ENCODE measurements around the gene ZNF439. TPM values are rescaled to one million over a fixed set of nuclear protein-coding genes. Genes with fewer than 3 reads are reported as not detected.
"Not testable (repeated sequence)": the region's sequence is repeated elsewhere in the genome, so short reads cannot be mapped to it uniquely, and the experiment has no call there.

ZNF439 gene
- total RNA-seq, 2 experiments from 2014 or later: 6.0 to 6.2 TPM

- DNase-seq: peak; percentile 74
- H3K36me3 Mint-ChIP-seq: peaks cover under 1% of the 10 kb centered on the region
- ATAC-seq: peak; percentile 80
- H3K4me3 Mint-ChIP-seq: no peak overlapping the region
- peaks cover 2% of the 10 kb centered on the region for H3K4me1 Mint-ChIP-seq
- no peak overlapping the region for H3K27ac Mint-ChIP-seq
- CTCF ChIA-PET: interaction anchor here (0.8 to 6.4 kb wide), 10 partner anchors 43 to 733 kb away, joined by 3 to 38 read pairs (median 5); partner anchors contain the start of genes ZNF20, ZNF440, ZNF491 and ZNF878
- peaks cover 1% of the 10 kb centered on the region for H3K9me3 Mint-ChIP-seq (ENCODE audit: low read depth)
- H3K27me3 Mint-ChIP-seq: peaks cover 4% of the 10 kb centered on the region
These were observed 32.8 kb downstream of the ZNF439 start for GRCh38 chr19:11881151-11881800.

- peaks cover 1% of the 10 kb centered on the region for H3K36me3 Mint-ChIP-seq
- no peak overlapping the region for H3K27ac Mint-ChIP-seq
- H3K4me1 Mint-ChIP-seq: peaks cover 6% of the 10 kb centered on the region
- H3K9me3 Mint-ChIP-seq (ENCODE audit: low read depth): peaks cover 3% of the 10 kb centered on the region
- CTCF ChIA-PET: interaction anchor here (0.9 to 6.4 kb wide), 5 partner anchors 41 to 208 kb away, joined by 3 to 38 read pairs (median 6); no protein-coding TSS in a partner anchor
- ATAC-seq: no peak
- no peak for DNase-seq
- no peak overlapping the region for H3K4me3 Mint-ChIP-seq
- peaks cover 4% of the 10 kb centered on the region for H3K27me3 Mint-ChIP-seq
These were observed 34.1 kb downstream of the ZNF439 start for GRCh38 chr19:11882606-11883005.

GRCh38 chr19:11887234-11887610 is 38.7 kb downstream of the ZNF439 start:
- Mint-ChIP-seq H3K4me3 (peak overlapping the region; percentile 77), H3K36me3 (peaks cover 4% of the 10 kb centered on the region), H3K27ac (no peak overlapping the region), H3K4me1 (peaks cover 17% of the 10 kb centered on the region), H3K27me3 (peaks cover 4% of the 10 kb centered on the region), H3K9me3 (ENCODE audit: low read depth) (peaks cover 3% of the 10 kb centered on the region)
- ATAC-seq: no peak
- CTCF ChIA-PET: interaction anchor here (6.0 kb wide), 1 partner anchor 36 kb away, joined by 27 read pairs; no protein-coding TSS in a partner anchor
- no peak for DNase-seq

- peak; percentile 90 for ATAC-seq
- Mint-ChIP-seq H3K27me3 (peaks cover 4% of the 10 kb centered on the region), H3K4me1 (peaks cover 17% of the 10 kb centered on the region)
These were observed 39.3 kb downstream of the ZNF439 start, which contains the start of gene ZNF69 for GRCh38 chr19:11887611-11888531. ZNF69 (plus strand) TSS chr19:11887782; CDS start chr19:11887924, 142 bp downstream.

GRCh38 chr19:11889901-11890300 is 41.4 kb downstream of the ZNF439 start:
- not testable (repeated sequence) for DNase-seq; H3K9me3 Mint-ChIP-seq (ENCODE audit: low read depth); H3K27ac Mint-ChIP-seq; ATAC-seq; H3K4me3 Mint-ChIP-seq; H3K27me3 Mint-ChIP-seq; H3K36me3 Mint-ChIP-seq
- CTCF ChIA-PET: interaction anchor here (1.4 kb wide), 1 partner anchor 35 kb away, joined by 3 read pairs; the partner anchor contains the start of gene ZNF700
- H3K4me1 Mint-ChIP-seq: peaks cover 17% of the 10 kb centered on the region

More at GRCh38 chr19:11887611-11888531, 39.3 kb downstream of the ZNF439 start, which contains the start of gene ZNF69:
- H3K27ac Mint-ChIP-seq: peak within 1 kb of the TSS; percentile 76
- DNase-seq: peak; percentile 75
- H3K36me3 Mint-ChIP-seq: peaks cover 4% of the 10 kb centered on the region
- CTCF ChIA-PET: interaction anchor here (6.0 kb wide), 1 partner anchor 36 kb away, joined by 27 read pairs; no protein-coding TSS in a partner anchor
- peak within 1 kb of the TSS; percentile 77 for H3K4me3 Mint-ChIP-seq
- peaks cover 3% of the 10 kb centered on the region for H3K9me3 Mint-ChIP-seq (ENCODE audit: low read depth)

- no peaks in the 10 kb centered on the region for H3K27me3 Mint-ChIP-seq
- ATAC-seq: no peak
- DNase-seq: no peak
- CTCF ChIA-PET: interaction anchor here (0.8 kb wide), 1 partner anchor 33 kb away, joined by 3 read pairs; no protein-coding TSS in a partner anchor
- peaks cover 9% of the 10 kb centered on the region for H3K9me3 Mint-ChIP-seq (ENCODE audit: low read depth)
- H3K36me3 Mint-ChIP-seq: peaks cover 10% of the 10 kb centered on the region
- no peak overlapping the region for H3K27ac Mint-ChIP-seq
- H3K4me3 Mint-ChIP-seq: no peak overlapping the region
- peaks cover 17% of the 10 kb centered on the region for H3K4me1 Mint-ChIP-seq
These were observed 42.1 kb downstream of the ZNF439 start for GRCh38 chr19:11890634-11891033.

- peaks cover 6% of the 10 kb centered on the region for H3K36me3 Mint-ChIP-seq
- peaks cover 8% of the 10 kb centered on the region for H3K9me3 Mint-ChIP-seq (ENCODE audit: low read depth)
- no peaks in the 10 kb centered on the region for H3K27me3 Mint-ChIP-seq
- no peaks in the 10 kb centered on the region for H3K4me1 Mint-ChIP-seq
- no peak overlapping the region for H3K27ac Mint-ChIP-seq
- CTCF ChIA-PET: no interaction called here
- H3K4me3 Mint-ChIP-seq: no peak overlapping the region
- DNase-seq (no peak), ATAC-seq (no peak)
These were observed 46.3 kb downstream of the ZNF439 start for GRCh38 chr19:11894851-11895250.

GRCh38 chr19:11902228-11902627 is 53.7 kb downstream of the ZNF439 start:
- peaks cover 33% of the 10 kb centered on the region for H3K36me3 Mint-ChIP-seq
- no peaks in the 10 kb centered on the region for H3K27me3 Mint-ChIP-seq
- CTCF ChIA-PET: no interaction called here
- no peaks in the 10 kb centered on the region for H3K4me1 Mint-ChIP-seq
- H3K27ac Mint-ChIP-seq: no peak overlapping the region
- no peak for DNase-seq
- no peak overlapping the region for H3K4me3 Mint-ChIP-seq
- H3K9me3 Mint-ChIP-seq (ENCODE audit: low read depth): peaks cover 33% of the 10 kb centered on the region
- no peak for ATAC-seq

GRCh38 chr19:11905928-11906327 is 57.4 kb downstream of the ZNF439 start:
- H3K36me3 Mint-ChIP-seq: peaks cover 33% of the 10 kb centered on the region
- no peak overlapping the region for H3K4me3 Mint-ChIP-seq
- DNase-seq (no peak), ATAC-seq (no peak)
- no peaks in the 10 kb centered on the region for H3K27me3 Mint-ChIP-seq
- CTCF ChIA-PET: no interaction called here
- no peak overlapping the region for H3K27ac Mint-ChIP-seq
- H3K4me1 Mint-ChIP-seq: no peaks in the 10 kb centered on the region
- peaks cover 36% of the 10 kb centered on the region for H3K9me3 Mint-ChIP-seq (ENCODE audit: low read depth)

- DNase-seq, H3K36me3 Mint-ChIP-seq, H3K27me3 Mint-ChIP-seq, CTCF ChIA-PET, ATAC-seq, H3K4me1 Mint-ChIP-seq, H3K4me3 Mint-ChIP-seq, H3K27ac Mint-ChIP-seq: not testable (repeated sequence)
- H3K9me3 Mint-ChIP-seq (ENCODE audit: low read depth): peaks cover 18% of the 10 kb centered on the region
These were observed 63.4 kb downstream of the ZNF439 start for GRCh38 chr19:11911937-11912336.

- not testable (repeated sequence) for DNase-seq, H3K36me3 Mint-ChIP-seq, ATAC-seq, H3K4me1 Mint-ChIP-seq, H3K4me3 Mint-ChIP-seq, H3K27me3 Mint-ChIP-seq, H3K27ac Mint-ChIP-seq
- CTCF ChIA-PET: interaction anchor here (1.5 kb wide), 1 partner anchor 117 kb away, joined by 3 read pairs; the partner anchor contains the start of gene ZNF491
- peaks cover 11% of the 10 kb centered on the region for H3K9me3 Mint-ChIP-seq (ENCODE audit: low read depth)
These were observed 66.0 kb downstream of the ZNF439 start for GRCh38 chr19:11914417-11915051.

All from activated CD8-positive, alpha-beta memory T cell treated with anti-CD3 and anti-CD28 coated beads, Interleukin-2, amount 10 ng/mL, durations not matched to agents 7 days and 5 days (primary cell).